GM19238 (cell line): Measurements from ENCODE around the gene ST6GAL1.

Experiments used
- DNase-seq: peaks from one replicate; pipeline ENCODE4 v3.0.0; 2011; ENCODE audit warnings: low spot score; ENCODE audit not compliant: insufficient read length

ST6GAL1 gene

DNA sequence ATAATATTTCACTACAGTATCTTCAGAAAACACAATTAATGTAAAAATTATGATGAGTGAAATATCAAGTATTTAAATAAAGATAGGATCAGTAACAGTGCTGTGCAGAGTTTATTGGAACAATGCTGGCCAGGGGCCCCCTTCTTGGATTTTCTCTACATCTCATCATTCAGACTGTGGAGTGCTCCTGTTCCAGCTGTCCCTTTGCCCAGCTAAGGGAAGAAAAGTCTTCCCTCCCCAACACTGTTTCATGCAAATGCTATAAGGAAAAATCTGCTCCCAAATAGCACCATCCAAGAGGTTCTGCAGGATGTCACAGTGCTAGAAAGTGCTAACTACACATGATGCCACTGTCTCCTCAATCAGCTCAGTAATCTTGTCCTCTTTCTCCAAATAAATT, 144.5 kb downstream of the ST6GAL1 start:
- DNase-seq: no peak

DNA sequence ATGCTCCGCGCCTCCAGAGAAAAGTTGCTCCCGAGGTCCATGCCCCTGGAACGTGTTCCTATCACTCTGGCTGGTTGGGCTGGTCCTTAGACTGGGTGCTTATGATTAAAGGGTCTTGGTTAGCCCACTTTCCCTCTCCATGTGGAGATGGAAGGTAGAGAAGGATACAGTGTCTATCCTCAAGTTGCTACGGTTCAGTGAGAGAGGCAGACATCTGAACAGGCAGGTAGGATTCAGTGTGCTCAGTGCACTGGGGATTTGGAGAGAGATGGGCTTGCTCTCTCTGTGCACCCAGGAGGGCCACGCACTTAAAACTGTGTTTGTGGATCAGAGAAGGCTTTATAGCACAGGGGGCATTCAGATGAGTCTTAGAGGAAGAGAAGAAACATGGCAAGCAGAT, 146.0 kb downstream of the ST6GAL1 start:
- DNase-seq: no peak

DNA sequence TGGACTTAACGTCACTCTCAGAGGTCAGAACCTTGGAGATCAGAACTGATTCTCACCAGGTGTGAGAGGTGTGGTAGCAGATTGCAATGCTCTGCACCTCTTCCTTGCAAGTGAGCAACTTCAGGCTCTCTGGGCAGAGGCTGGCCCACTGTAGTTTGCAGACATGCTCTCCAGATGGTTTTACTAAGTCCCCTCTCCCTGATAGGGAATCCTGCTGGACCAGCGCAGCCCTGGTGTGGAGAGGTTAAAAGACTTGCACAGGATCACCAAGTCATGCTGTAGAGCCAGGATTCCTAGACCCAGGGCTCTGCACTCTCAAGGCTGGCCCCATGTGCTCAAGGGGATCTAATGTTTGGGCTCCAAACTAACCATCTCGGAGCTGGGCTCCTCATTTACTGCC, 146.8 kb downstream of the ST6GAL1 start:
- no peak for DNase-seq

DNA sequence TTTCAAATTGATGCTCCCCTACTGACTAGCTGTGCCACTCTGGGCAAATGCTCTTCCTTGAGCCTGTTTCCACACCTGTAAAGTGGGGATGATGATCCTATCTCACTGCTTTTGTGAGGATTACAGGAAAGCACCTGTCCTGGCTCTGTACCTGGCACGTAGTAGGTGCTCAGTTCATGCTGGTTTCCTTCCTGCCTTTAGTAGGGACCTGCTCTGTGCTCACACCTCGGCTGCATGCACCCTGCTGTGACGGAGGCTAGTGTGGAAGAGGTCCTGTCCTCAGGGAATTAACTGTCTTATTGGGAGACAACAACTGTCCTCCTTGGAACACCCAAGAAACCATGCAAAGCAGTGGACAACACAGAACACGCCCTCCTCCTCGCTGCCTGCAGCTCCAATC, 147.2 kb downstream of the ST6GAL1 start:
- DNase-seq: no peak

DNA sequence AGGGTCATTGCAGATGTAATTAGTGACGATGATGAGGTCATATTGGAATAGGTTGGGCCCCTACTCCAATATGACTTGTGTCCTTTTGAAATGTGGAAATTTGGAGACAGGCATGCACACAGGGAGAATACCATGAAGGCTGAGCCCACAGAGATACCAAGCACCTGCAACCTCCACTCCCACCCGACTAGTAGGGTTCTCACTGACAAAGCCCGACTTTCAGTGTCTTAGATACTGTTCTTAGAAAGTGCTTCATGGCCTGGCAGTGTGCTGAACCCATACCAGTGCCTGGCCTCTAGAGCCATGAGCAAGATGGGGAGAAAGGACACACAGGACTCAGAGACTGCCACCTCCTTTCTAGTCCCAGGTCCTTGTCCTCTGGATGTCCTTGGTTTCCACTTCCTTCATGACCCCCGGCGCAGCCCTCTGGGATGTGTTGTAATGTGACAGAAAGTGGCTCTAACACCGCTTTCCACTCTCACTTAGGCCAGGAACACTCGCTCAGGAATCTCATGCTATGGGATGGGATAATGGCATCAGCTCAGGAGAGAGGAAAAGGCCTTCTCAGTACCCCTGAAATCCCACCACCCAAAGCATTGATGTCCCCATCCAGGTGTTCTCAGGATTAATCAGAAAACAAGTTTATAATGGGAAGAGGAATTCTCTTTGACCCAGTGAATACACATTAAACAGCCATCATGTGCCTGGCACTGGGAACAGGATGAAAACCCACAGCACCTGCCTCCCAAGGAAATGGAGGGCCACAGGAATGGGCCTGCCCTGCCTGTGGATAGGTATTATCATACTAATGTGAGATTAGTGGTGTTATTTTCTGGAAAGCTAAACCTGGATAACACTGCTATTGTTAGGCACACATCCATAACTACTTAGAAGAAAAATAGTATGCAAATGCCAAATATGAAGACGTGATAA, 149.0 kb downstream of the ST6GAL1 start:
- no peak for DNase-seq

DNA sequence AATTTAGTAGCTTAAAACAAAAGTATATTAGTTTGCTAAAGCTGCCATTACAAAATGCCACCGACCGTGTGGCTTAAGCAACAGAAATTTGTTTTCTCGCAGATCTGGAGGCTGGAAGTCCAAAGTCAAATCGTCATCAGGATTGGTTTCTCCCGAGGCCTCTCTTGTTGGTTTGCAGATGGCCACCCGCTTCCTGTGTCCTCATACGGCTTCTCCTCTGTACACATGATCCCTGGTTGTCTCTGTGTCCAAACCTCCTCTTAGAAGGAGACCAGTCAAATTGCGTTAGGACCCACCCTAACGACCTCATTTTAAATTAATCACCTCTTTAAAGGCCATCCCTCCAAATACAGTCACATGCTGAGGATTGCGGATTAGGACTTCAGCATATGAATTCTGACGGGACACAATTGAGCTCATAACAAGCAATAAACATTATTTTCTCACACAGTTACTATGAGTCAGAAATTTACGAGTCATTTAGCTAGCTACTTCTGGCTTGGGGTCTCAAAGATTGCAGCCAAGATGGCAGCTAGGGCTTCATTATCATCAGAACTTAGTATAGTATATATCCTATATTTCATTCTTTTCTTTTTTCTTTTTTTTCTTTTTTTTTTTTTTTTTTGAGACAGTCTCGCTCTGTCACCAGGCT, 150.6 kb downstream of the ST6GAL1 start:
- no peak for DNase-seq

DNA sequence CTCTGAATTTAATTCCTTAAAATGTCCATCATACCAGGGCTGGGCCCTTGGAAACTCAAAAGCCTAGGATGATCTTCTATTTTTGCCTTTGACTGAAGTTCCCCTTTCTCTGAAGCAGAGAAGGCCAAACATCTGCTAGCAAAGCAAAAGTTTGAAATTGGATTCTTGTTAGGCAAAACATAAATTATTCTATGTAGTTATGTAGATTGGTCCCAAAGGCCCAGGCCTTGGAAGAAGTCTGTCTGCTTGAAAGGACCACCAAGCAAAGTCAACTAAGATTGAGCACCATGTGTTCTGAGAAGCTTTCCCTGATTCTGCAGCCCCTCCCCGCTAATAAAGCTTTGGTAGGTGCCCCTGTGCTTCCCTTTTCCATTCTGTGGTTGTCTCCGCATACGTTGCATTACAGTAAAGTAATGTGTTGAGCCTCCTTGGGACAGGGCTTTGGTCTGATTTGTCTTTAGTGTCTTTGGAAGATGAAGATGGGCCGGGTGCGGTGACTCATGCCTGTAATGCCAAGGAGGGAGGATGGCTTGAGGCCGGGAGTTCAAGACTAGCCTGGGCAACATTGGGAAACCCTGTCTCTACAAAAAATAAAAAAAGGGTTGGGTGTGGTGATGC, 152.5 kb downstream of the ST6GAL1 start:
- DNase-seq: no peak

DNA sequence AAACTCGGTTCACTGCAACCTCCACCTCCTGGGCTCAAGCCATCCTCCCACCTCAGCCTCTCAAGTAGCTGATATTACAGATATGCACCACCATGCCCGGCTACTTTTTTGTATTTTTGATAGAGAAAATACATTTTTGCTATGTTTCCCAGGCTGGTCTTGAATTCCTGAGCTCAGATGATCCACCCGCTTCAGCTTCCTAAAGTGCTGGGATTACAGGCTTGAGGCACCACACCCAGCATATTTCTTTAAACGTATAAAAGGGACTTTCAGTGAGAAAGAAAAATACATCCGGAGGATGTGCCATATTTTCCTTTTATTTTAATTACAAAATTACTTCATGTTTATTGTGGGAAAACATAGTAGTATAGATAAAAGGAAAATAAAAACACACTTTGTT, 153.8 kb downstream of the ST6GAL1 start:
- DNase-seq: no peak

DNA sequence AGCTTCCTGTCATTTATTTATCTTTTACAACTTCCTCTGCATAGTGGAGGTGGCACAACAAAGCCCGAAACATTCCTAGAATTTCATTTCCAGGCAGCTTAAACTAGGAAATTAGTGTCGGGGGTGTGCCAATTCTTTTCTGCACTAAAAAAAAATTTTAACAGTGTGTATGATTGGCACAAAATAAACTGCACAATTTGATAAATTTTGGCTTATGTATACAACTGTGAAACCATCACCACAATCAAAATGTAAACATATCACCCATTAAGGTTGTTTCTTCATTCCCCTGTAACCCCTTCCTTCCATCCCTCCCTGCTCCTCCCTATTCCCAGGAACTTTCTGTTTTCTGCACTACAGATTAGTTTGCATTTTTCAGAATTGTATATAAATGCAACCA, 154.3 kb downstream of the ST6GAL1 start:
- no peak for DNase-seq

DNA sequence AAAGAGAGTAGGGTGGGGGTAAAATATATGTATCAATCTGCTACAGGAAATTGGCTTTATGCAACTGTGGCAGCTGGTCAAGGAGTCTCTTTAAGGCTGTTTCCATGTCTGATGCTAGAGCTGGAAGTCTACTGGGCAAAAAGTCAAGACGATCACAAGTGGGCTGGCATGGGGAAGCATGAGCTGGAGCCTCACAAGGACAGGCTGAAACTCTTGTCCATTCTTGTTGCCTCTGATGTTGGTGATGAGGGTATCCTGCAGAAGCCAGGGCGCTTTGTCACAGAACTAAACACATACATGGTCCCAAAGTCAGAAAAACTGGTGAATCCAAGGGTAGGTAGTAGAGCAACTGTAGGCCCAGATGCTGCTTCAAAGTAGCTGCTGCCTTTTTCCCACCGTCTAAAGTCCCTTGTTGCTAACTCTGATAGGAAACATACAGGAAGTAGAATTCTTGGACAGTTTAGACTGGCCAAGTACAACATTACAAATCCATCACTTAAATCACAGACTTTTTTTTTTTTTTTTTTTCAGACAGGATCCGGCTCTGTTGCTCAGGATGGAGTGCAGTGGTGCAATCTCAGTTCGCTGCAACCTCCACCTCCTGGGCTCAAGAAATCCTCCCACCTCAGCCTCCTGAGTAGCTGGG, 154.8 kb downstream of the ST6GAL1 start:
- no peak for DNase-seq

DNA sequence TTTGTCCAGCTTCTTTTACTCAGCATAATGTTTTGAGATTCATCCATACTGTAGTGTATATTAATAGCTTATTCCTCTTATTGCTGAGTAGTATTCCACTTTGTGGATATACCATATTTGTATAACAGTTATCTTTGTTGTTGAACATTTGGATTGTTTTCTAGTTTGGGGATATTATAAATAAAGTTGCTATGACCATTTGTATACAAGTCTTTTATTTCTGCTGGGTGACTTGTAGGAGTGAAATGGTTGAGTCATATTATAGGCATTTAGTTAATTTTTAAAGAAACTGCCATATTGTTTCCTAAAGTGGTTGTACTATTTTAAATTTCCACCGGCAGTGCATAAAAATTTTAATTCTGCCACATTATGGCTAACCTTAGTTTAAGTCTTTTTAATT, 155.6 kb downstream of the ST6GAL1 start:
- no peak for DNase-seq

DNA sequence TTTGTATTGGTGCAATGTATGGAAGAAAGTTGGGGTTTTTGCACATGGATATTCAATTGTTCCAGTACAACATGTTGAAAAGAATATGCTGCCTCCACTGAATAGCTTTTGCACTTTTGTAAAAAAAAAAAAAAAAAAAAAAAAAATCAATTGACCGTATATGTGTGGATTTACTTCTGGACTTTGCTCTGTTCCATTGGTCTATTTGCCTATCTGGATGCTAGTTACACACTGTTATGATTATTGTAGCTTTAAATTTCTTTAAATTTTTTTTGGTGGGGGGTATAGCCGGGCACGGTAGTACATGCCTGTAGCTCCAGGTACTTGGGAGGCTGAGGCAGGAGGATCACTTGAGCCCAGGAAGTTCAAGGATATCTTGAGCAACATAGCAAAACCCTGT, 156.5 kb downstream of the ST6GAL1 start:
- DNase-seq: no peak

DNA sequence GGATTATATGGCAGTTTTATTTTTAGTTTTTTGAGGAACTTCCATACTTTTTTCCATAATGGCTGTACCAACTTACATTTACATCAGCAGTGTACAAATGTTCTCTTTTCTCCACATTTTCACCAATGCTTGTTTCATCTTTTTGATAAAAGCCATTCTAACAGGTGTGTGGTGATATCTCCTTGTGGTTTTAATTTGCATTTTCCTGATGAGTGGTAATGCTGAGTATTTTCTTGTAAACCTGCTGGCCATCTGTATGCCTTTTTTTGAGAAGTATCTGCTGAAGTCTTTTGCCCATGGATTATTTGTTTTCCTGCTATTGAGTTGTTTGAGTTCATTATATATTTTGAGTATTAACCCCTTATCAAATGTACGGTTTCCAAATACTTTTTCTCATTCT, 158.4 kb downstream of the ST6GAL1 start:
- DNase-seq: no peak

DNA sequence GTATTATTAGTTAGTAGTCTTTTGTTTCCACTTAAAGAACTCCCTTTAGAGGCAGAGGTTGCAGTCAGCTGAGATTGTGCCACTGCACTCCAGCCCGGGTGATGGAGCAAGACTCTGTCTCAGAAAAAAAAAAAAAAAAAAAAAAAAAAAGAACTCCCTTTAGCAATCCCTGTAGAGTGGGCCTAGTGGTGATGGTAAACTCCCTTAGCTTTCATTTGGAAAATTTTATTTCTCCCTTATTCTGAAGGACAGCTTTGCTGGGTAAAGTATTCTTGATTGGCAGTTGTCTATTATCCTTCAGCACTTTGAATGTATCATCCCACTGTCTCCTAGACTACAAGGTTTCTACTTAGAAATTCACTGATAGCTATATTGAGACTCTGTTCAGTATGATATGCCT, 163.0 kb downstream of the ST6GAL1 start:
- no peak for DNase-seq

DNA sequence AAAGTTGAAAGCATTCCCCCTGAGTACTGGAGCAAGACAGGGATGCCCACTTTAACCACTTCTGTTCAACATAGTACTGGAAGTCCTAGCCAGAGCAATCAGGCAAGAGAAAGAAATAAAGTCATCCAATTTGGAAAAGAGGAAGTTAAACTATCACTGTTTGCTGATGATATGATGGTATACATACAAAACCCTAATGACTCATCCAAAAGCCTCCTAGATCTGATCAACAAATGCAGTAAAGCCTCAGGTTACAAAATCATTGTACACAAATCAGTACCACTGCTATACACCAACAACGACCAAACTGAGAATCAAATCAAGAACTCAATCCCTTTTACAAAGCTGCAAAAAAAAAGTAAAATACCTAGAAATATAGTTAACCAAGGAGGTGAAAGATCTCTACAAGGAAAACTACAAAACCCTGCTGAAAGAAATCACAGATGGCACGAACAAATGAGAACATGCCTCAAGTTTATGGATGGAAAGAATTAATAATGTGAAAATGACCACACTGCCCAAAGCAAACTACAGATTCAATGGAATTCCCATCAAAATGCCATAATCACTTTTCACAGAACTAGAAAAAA, 168.7 kb downstream of the ST6GAL1 start:
- DNase-seq: no peak

DNA sequence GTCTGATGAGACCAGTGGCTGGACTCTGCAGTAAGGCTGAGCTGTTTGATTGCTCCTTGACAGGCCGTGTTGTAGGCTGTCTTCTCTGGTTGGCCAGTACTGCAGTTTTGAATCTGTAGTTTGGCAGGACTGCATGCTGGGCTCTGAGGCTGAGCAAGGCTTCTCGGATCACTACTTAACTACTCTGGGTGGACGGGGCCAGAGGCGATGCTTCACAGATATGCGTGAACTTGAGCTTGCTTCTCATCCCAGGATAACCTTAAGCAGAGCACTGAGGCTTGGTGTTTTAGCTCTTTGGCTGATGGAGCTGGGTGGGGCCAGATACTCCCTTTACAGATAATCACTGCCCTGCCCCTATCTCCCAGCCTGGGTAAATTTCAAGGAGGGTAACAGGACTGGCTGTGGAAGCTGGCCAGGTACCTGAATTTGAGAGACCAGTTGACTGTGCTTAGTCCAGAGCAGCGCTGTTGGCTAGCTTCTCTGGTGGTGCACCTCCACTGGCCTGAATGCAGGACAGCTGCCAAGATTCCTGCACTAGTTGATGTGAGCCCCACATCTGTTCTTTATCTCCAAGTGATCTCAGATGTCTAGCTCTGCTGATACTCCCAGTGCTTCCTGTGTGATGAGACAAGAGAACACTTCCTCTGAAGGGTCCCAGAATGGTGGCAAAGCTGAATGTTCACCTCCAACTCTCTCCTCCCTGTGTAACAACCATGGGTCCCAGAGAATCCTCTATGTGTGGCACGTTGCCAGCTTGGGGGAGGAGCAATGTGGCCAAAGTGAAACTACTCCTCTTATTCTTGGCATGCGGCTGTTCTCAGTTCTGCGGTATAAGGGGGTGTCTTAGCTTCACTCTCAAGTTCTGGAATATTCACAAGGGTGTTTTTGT, 171.1 kb downstream of the ST6GAL1 start:
- no peak for DNase-seq

DNA sequence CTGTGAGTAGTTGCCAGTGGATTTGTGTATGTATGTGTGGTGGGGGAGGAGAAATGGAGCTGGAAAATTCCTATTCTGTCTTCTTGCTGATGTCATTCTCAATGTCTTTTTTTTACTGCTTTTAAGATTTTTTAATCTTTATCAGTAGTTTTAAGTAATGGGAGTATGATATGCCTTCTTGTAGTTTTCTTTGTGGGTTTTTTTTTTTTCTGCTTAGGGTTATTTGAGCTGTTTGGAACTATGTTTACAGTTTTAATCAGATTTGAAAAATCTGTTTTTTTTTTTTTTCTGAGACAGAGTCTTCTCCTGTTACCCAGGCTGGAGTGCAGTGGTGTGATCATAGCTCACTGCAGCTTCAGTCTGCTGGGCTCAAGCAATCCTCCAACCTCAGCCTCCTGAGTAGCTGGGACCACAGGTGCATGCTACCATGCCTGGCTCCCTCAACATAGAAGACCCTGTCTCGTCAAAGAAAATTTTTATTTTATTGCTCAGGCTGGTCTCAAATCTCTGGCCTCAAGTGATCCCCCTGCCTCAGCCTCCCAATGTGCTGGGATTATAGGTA, 171.8 kb downstream of the ST6GAL1 start:
- no peak for DNase-seq

DNA sequence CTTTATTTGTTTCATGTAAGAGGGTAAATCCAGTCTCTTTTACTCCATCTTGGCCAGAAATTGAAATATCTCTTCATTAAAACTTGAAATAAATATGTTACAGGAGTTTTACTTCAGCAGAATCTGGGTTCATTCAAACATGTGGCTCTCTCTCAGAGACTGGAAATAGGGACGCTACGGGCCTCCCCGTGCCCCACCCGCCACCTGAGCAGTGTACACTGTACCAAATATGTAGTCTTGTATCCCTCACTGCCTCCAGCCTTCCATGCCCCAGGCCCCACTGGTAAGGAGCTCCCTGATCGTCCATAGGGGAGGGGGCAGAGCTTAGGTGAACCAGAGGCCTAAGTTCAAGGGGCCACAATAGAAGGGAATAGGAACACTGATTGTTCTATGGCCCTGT, 172.9 kb downstream of the ST6GAL1 start:
- no peak for DNase-seq

DNA sequence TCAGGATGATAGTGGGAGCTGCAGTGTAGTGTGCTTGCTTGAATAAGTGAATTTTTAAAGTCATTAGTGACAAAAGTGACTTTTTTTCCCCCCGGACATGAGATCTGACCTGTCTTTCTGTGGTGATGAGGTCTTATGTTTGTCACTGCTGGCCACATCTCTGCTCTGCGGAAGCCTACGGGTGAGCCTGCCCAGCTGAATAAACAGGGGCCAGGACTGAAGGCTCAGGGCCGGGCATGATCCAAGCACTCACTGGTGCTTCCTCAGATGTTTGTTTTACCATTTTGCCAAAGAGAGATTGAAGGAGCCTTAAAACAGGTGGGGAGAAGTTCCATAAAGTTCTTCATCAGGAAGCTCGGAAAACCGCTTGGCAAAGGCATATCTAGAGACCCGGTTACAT, 174.0 kb downstream of the ST6GAL1 start:
- no peak for DNase-seq

DNA sequence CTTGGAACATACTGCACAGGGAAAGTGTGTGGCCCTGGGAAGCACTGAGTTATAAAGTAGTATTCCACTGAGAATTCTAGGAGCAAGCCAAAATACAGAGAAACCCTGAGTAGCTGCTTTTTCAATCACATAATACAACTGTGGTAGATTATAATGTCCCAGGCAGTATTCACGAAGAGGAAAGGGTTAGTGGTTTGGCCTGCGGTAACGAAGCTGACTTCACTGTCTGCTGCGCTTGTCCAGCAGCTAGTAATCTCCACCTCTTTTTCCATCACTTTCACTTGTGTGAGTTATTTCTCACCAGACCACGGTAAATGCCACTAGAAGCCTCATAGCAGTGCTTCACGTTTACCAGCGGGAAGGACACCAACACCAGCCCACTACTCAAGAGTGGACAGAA, 174.6 kb downstream of the ST6GAL1 start:
- DNase-seq: no peak
